BLaER1 treated with 17β-estradiol and CSF1 and Interleukin-3, amounts not matched to agents 10 nM and 100 nM (cell line): ENCODE results near the gene LINGO1.
A peak's percentile ranks its signal among the peaks of the same experiment; 100 is the strongest.

ENCODE experiments used
- H3K27ac ChIP-seq, 11 experiments: shearing (Covaris generic); formaldehyde crosslinking; 2 replicates each; pipeline ENCODE4 v1.8.1; 2022
- H3K27me3 ChIP-seq, 11 experiments: shearing (Covaris generic); formaldehyde crosslinking; 2 replicates each; pipeline ENCODE4 v1.8.1; 2022
- H3K36me3 ChIP-seq, 11 experiments: shearing (Covaris generic); formaldehyde crosslinking; 2 replicates each; pipeline ENCODE4 v1.8.1; 2022
- H3K4me1 ChIP-seq, 10 experiments: shearing (Covaris generic); formaldehyde crosslinking; 2 replicates each; pipeline ENCODE4 v1.8.1; 2022
- H3K4me2 ChIP-seq, 11 experiments: shearing (Covaris generic); formaldehyde crosslinking; 2 replicates each; pipeline ENCODE4 v1.8.1; 2022
- H3K4me3 ChIP-seq, 10 experiments: shearing (Covaris generic); formaldehyde crosslinking; 2 replicates each; pipeline ENCODE4 v1.8.1; 2022
- H3K9ac ChIP-seq, 11 experiments: shearing (Covaris generic); formaldehyde crosslinking; 2 replicates each; pipeline ENCODE4 v1.8.1; 2022
- H3K9me3 ChIP-seq, 11 experiments: shearing (Covaris generic); formaldehyde crosslinking; replicated peaks in 1 of 11; 2 replicates each; pipeline ENCODE4 v1.8.1; 2022
- H4K20me1 ChIP-seq, 11 experiments: shearing (Covaris generic); formaldehyde crosslinking; 2 replicates each; pipeline ENCODE4 v1.8.1; 2022
- Cebpa-rat ChIP-seq, 11 experiments: shearing (Covaris generic); IDR thresholded peaks; 2 replicates each; pipeline ENCODE4 v1.8.1; 2022

LINGO1 gene

DNA sequence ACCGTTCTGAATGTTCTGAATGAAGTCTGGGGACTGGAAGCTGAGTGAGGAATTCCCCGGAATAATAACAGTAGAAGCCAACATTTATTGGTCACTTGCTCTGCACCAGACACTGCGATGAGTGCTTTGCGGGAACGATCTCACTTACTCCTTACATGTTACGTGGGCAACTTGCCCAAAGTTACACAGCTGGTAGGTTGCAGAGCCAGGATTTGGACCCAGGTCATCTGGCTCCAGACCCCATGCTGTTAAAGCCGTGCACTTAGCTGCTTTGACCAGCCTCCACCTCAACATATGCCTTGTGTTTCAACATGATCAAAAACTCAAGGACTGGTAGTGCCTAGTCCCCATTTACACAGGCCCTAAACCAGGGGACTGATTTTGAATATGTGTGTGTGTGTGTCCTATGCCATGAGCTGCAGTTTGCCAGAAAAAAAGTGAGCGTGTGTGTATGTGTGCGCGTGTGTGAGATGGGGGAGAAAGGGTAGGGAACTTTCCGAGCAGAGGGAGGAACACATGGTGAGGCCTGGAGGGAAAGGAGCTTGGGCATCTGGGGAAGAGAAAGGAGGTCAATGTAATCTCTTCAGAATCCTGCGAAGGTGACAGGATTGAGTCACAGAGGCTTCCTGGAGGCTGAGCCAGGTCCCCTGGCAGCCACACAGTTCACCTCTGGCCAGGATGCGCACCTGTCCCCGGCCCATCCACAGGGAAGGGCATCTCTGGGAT lies 28.9 kb downstream of the LINGO1 start:
- no peak for TF ChIP-seq Cebpa-rat (IDR thresholded peaks at IDR 0.05)
- H3K4me2 ChIP-seq: peak overlapping the region in 9 of 11 experiments; percentile 71 to 87 (median 78); a peak in 16 of 22 replicates
- no peaks in the 10 kb centered on the region for H3K36me3 ChIP-seq
- H3K4me3 ChIP-seq: no peak overlapping the region
- H3K27me3 ChIP-seq: no peaks in the 10 kb centered on the region
- no peak overlapping the region for H3K9ac ChIP-seq
- peaks cover 35 to 67% (median 61%) of the 10 kb centered on the region in 10 experiments for H3K4me1 ChIP-seq
- H3K9me3 ChIP-seq: no peaks in the 10 kb centered on the region
- H4K20me1 ChIP-seq: peaks cover 0 to 5% (median 0%) of the 10 kb centered on the region in 11 experiments; a peak in 2 of 22 replicates
- H3K27ac ChIP-seq: no peak overlapping the region; a peak in 1 of 22 replicates

DNA sequence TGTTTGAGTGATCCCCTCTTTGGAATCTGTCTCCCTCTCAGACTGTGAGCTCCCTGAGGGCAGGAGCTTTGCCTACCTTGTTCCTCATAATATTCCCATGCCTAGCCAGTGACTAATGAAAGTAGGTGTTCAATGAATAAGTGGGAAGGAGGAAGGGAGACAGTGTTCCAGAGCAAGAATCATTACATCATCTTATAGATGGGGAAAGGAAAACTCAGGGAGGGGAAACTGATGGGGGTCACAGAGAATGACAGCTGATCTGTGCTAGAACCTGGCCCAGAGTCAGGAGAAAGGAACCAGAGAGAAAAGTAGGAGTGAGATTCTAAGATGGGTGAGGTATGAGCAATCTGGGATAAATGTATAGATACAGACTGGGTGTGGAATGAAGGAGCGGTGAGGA lies 29.9 kb downstream of the LINGO1 start:
- TF ChIP-seq Cebpa-rat (IDR thresholded peaks at IDR 0.05): no peak
- Histone ChIP-seq H3K27me3 (no peaks in the 10 kb centered on the region), H3K9ac (no peak overlapping the region), H3K4me1 (peaks cover 34 to 67% (median 54%) of the 10 kb centered on the region in 10 experiments), H3K9me3 (no peaks in the 10 kb centered on the region), H3K36me3 (no peaks in the 10 kb centered on the region), H3K27ac (no peak overlapping the region), H3K4me2 (no peak overlapping the region), H4K20me1 (peaks cover 0 to 5% (median 0%) of the 10 kb centered on the region in 11 experiments; a peak in 2 of 22 replicates), H3K4me3 (no peak overlapping the region)

DNA sequence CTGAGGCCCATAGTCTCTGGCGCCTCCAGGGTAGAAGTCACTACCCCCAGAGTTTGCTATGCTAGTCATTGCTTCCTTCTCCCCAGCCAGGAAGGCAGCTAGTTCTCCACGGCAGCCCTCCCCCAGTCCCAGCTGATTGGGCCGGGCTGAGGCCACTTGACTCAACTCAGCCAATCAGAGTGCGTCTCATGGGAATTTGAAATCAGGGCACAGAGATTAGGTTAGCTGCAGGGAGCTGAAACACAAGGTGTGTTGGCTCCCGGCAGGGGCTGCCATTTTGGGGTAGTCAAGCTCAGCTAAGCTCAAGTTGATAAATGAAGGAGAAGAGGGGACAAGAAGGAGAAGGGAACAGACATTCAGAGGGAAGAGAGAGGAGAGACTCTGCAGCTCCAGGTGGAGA lies 32.8 kb downstream of the LINGO1 start:
- Histone ChIP-seq H3K9me3 (no peaks in the 10 kb centered on the region), H3K4me2 (peak overlapping the region in 9 of 11 experiments; percentile 6 to 48 (median 19); a peak in 14 of 22 replicates), H3K27ac (peak overlapping the region in 8 of 11 experiments; percentile 25 to 63 (median 36); a peak in 9 of 22 replicates), H3K9ac (no peak overlapping the region), H3K4me1 (peaks cover 24 to 63% (median 34%) of the 10 kb centered on the region in 10 experiments), H4K20me1 (peaks cover 0 to 5% (median 0%) of the 10 kb centered on the region in 11 experiments; a peak in 2 of 22 replicates), H3K4me3 (no peak overlapping the region), H3K27me3 (no peaks in the 10 kb centered on the region), H3K36me3 (no peaks in the 10 kb centered on the region)
- no peak for TF ChIP-seq Cebpa-rat (IDR thresholded peaks at IDR 0.05)

- H3K4me2 ChIP-seq: peak overlapping the region in 10 of 11 experiments; percentile 6 to 48 (median 22); a peak in 11 of 22 replicates
- peaks cover 20 to 61% (median 34%) of the 10 kb centered on the region in 10 experiments for H3K4me1 ChIP-seq
- no peak overlapping the region for H3K9ac ChIP-seq
- no peaks in the 10 kb centered on the region for H3K36me3 ChIP-seq
- no peak overlapping the region for H3K4me3 ChIP-seq
- H3K27ac ChIP-seq: peak overlapping the region in 8 of 11 experiments; percentile 25 to 69 (median 39); a peak in 9 of 22 replicates
- TF ChIP-seq Cebpa-rat (IDR thresholded peaks at IDR 0.05): no peak
- no peaks in the 10 kb centered on the region for H3K9me3 ChIP-seq
- no peaks in the 10 kb centered on the region for H3K27me3 ChIP-seq
- peaks cover 0 to 5% (median 0%) of the 10 kb centered on the region in 11 experiments; a peak in 2 of 22 replicates for H4K20me1 ChIP-seq
Measured at GRCh38 chr15:77599357-77599756, 33.4 kb downstream of the LINGO1 start.

DNA sequence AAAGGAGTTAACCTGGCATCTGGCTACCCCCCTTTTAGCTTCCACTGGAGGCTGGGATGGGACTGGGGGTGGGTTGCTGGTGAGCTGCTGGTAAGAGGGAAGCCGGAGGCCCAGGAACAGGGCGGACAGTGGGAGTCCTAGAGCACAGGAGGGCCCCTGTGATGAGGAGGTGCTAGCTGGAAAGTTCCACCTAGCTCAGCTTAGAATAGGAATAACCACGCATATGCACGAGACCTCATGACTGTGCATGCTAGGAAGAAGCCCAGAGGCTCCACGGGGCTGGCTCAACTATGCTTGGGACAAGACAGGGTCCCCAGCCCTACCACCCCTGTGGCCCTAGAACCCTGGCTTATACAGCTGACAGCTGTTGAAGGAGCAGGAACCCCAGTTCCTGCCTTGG lies 34.1 kb downstream of the LINGO1 start:
- TF ChIP-seq Cebpa-rat (IDR thresholded peaks at IDR 0.05): no peak
- Histone ChIP-seq H4K20me1 (no peaks in the 10 kb centered on the region; a peak in 1 of 22 replicates), H3K27me3 (no peaks in the 10 kb centered on the region), H3K4me2 (peak overlapping the region in 5 of 11 experiments; percentile 4 to 65 (median 47); a peak in 6 of 22 replicates), H3K27ac (peak overlapping the region in 4 of 11 experiments; percentile 47 to 69 (median 66); a peak in 4 of 22 replicates), H3K4me1 (peaks cover 20 to 55% (median 35%) of the 10 kb centered on the region in 10 experiments), H3K4me3 (no peak overlapping the region), H3K9ac (no peak overlapping the region), H3K36me3 (no peaks in the 10 kb centered on the region), H3K9me3 (no peaks in the 10 kb centered on the region)

DNA sequence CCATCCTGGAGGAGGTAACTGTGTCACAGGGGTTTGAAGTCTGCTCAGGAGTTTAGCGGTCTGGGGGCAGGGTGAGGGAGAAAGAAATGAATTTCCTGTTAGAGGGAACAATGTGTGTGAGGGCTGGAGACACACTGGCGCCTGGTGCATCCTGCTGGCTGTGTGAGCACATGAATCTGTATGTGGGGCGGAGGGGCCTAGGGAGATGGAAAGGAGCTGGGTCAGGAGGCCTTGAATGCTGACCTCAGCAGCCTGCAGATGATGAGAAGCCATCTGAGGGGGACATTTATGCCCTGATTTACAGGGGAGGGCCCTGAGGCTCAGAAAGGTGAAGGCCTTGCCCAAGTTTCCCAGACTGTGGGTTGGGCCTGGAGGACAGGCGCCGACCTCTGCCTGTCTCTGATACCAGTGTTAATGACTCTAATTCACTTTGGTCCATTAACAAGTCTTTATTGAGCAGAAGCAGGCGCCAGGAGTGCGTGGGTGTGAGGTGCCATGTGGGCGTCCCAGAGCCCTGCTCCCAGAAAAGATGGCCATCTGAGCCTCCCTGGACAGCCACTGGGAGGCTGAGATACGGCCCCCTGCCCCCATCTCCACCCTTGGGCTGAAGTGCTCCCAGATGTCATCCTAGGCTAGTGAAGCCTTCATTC lies 34.8 kb downstream of the LINGO1 start:
- no peaks in the 10 kb centered on the region; a peak in 1 of 22 replicates for H4K20me1 ChIP-seq
- H3K36me3 ChIP-seq: no peaks in the 10 kb centered on the region
- TF ChIP-seq Cebpa-rat (IDR thresholded peaks at IDR 0.05): no peak
- no peak overlapping the region for H3K4me3 ChIP-seq
- peak overlapping the region in 5 of 11 experiments; percentile 4 to 65 (median 47); a peak in 9 of 22 replicates for H3K4me2 ChIP-seq
- H3K27me3 ChIP-seq: no peaks in the 10 kb centered on the region
- peaks cover 20 to 55% (median 36%) of the 10 kb centered on the region in 10 experiments for H3K4me1 ChIP-seq
- no peaks in the 10 kb centered on the region for H3K9me3 ChIP-seq
- peak overlapping the region in 5 of 11 experiments; percentile 2 to 69 (median 63); a peak in 9 of 22 replicates for H3K27ac ChIP-seq
- peak overlapping the region in 3 of 11 experiments; percentile 7 to 43 (median 18); a peak in 2 of 22 replicates for H3K9ac ChIP-seq

- Histone ChIP-seq H3K9ac (peak overlapping the region in 3 of 11 experiments; percentile 7 to 43 (median 18); a peak in 2 of 22 replicates), H3K36me3 (no peaks in the 10 kb centered on the region), H3K4me2 (peak overlapping the region in 5 of 11 experiments; percentile 4 to 65 (median 47); a peak in 9 of 22 replicates), H3K27me3 (no peaks in the 10 kb centered on the region), H3K27ac (peak overlapping the region in 4 of 11 experiments; percentile 47 to 69 (median 66); a peak in 8 of 22 replicates), H3K9me3 (no peaks in the 10 kb centered on the region), H3K4me1 (peaks cover 20 to 55% (median 36%) of the 10 kb centered on the region in 10 experiments), H4K20me1 (no peaks in the 10 kb centered on the region; a peak in 1 of 22 replicates), H3K4me3 (no peak overlapping the region)
- no peak for TF ChIP-seq Cebpa-rat (IDR thresholded peaks at IDR 0.05)
Measured at GRCh38 chr15:77596821-77597803, 35.6 kb downstream of the LINGO1 start.

- no peaks in the 10 kb centered on the region for H3K9me3 ChIP-seq
- no peaks in the 10 kb centered on the region for H3K27me3 ChIP-seq
- no peaks in the 10 kb centered on the region for H4K20me1 ChIP-seq
- no peak overlapping the region for H3K9ac ChIP-seq
- H3K27ac ChIP-seq: no peak overlapping the region
- H3K4me2 ChIP-seq: peak overlapping the region in 9 of 11 experiments; percentile 10 to 56 (median 38); a peak in 10 of 22 replicates
- no peak overlapping the region for H3K4me3 ChIP-seq
- peaks cover 20 to 53% (median 33%) of the 10 kb centered on the region in 10 experiments for H3K4me1 ChIP-seq
- TF ChIP-seq Cebpa-rat (IDR thresholded peaks at IDR 0.05): no peak
- no peaks in the 10 kb centered on the region for H3K36me3 ChIP-seq
Measured at GRCh38 chr15:77595231-77595630, 37.5 kb downstream of the LINGO1 start.
